Esophagus squamous epithelium (tissue), 5 donors: ENCODE measurements around the gene SPNS3. TPM values are rescaled to one million over a fixed set of nuclear protein-coding genes. Genes with fewer than 3 reads are reported as not detected.

Source experiments
- DNase-seq: peaks from one replicate; lab custom pipeline; 2025; lab: John Stamatoyannopoulos, UW
- H3K27ac ChIP-seq, 4 donors: fragments of 200-600 bp; sonication (generic); one replicate each; pipeline ENCODE4 v1.5.1; 2016 to 2019; ENCODE audit warnings: mild to moderate bottlenecking in 1 of 4
- H3K27me3 ChIP-seq, 4 donors: fragments of 200-600 bp; sonication (generic); 1 replicate in 3 of 4; 2 replicates in 1 of 4; pipeline versions ENCODE4 v1.5.1 to v1.6.0; 2017 to 2021; ENCODE audit warnings: antibody characterized with exemption in 1 of 4
- H3K36me3 ChIP-seq, 3 donors: fragments of 200-600 bp; sonication (generic); one replicate each; pipeline ENCODE4 v1.5.1; 2016 to 2019
- H3K4me1 ChIP-seq, 3 donors: fragments of 200-600 bp; sonication (generic); one replicate each; pipeline ENCODE4 v1.5.1; 2017 to 2019
- H3K4me3 ChIP-seq, 4 donors: fragments of 200-600 bp; sonication (generic); 1 replicate in 3 of 4; 2 replicates in 1 of 4; pipeline ENCODE4 v1.5.1; 2016 to 2019; ENCODE audit warnings: mild to moderate bottlenecking in 2 of 4, moderate library complexity in 1 of 4
- H3K9me3 ChIP-seq, 3 donors: fragments of 200-600 bp; sonication (generic); one replicate each; pipeline ENCODE4 v1.5.1; 2016 to 2019
- CTCF ChIP-seq, 6 experiments: fragments of 450-650 bp in 4 of 6; fragments of 200-600 bp in 2 of 6; sonication (generic) in 2 of 6; IDR thresholded peaks; one replicate each; pipeline ENCODE4 v1.5.1; 2016 to 2019; ENCODE audit warnings: antibody characterized with exemption in 6 of 6, mild to moderate bottlenecking in 4 of 6, moderate library complexity in 4 of 6
- POLR2A ChIP-seq, 4 donors: fragments of 450-650 bp; IDR thresholded peaks; one replicate each; pipeline ENCODE4 v1.6.1; 2017; ENCODE audit warnings: antibody characterized with exemption in 4 of 4, mild to moderate bottlenecking in 4 of 4, moderate library complexity in 3 of 4
- WGBS, 2 donors: methylation state at CpG; one replicate each; pipeline ENCODE4 v1.1.5; 2018; 5-methylcytosine and 5-hydroxymethylcytosine counted together
- intact Hi-C: fragments of 100-400 bp; cut with DNase I; formaldehyde crosslinking; loops from one replicate; pipeline ENCODE4 v1.15.0; 2022
- total RNA-seq, 4 donors: library from RNA; depleted of rRNA; stranded (reverse); fragments of >200 nt; gene quantifications; one replicate each; pipeline ENCODE4 v1.1.0, GENCODE V29; 2016
- donor health status: DM: yes; HTN: yes; CAD: no.

SPNS3 gene
- total RNA-seq, 4 donors from 2014 or later = 0.27 TPM; not detected in 3

DNA sequence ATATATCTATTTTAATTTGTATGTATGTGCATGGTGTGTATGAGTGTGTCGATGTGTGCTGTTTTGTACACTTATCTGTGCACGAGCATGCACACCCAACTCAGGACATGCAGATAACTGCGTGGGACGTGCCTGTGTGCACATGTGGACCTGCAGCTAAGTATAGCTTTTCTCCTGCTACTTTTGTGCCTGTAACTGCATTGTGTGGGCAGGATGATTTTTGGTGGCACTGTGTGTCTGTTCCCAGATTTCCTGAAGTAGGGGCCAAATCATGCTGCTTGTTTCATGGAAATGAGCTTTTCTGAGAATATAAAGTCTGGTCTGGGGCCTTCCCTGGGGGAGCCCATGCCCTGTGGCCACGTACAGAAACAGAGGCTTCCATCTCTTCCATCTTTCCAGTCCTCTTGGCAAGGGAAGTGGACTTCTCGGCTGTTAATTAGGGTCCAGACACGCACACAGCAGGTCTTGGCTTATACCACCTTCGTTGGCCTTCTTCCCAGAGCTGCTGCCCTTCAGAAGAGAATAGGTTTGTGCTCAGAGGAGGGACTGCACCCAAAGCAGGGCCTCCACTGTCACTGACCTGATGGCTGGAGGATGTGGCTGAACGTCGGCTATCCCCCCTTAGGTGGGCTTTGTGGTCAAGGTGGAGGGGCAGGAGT is 30.2 kb downstream of the SPNS3 start:
- H3K4me1 ChIP-seq = peaks cover 0 to 17% (median 0%) of the 10 kb centered on the region in 3 donors
- no peaks in the 10 kb centered on the region for H3K27me3 ChIP-seq
- no peak overlapping the region for H3K4me3 ChIP-seq
- H3K9me3 ChIP-seq = peaks cover 0 to 13% (median 0%) of the 10 kb centered on the region in 3 donors
- no peak overlapping the region for H3K27ac ChIP-seq
- H3K36me3 ChIP-seq = no peaks in the 10 kb centered on the region
- intact Hi-C loops = no loop called here
- 40 to 44% methylated on average over 5 to 9 of the region's 10 CpGs for WGBS, 2 donors
- DNase-seq = no peak
- TF ChIP-seq CTCF (IDR thresholded peaks at IDR 0.05) (no peak), POLR2A (IDR thresholded peaks at IDR 0.05) (no peak)

DNA sequence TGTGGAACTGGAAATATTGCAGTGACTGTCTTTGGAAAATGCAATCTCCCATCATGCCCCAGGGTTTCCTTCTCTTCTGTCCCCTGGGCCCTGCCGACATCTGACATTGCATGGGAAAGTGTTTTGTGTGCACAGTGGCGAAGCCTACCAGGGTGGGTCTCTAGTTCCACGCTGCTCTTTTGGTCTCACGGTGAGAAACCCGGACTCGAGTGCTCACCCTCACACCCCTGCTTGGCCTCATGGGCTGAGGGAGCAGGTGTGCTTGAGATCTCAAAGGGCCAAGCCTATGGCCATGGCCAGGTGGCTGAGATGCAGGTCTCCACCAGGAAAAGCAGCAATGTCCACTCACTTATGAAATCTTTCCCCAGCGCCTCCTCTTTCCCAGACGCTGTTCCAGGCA is 32.0 kb downstream of the SPNS3 start:
- intact Hi-C loops = no loop called here
- no peak for DNase-seq
- H3K9me3 ChIP-seq = peaks cover 0 to 2% (median 0%) of the 10 kb centered on the region in 3 donors

DNA sequence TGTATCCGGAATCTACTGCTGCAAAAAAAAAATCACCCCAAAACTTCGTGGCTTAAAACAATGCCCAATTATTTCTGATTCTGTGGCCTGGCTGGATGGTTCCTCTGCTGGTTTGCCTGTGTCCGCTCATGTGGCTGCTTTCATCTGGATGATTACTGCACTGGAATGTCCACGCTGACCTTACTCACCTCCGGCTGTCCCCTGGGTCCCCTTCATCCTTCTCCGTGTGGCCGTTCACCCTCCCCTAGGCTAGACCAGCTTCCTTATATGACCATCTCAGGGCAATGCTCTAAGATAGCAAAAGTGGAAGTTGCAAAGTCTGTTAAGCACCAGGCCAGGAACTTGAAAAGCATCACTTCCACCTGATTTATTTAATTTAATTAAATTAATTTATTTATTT is 33.5 kb downstream of the SPNS3 start:
- WGBS, 2 donors = 68 to 81% methylated on average over 7 of the region's 7 CpGs
- Histone ChIP-seq H3K27ac (no peak overlapping the region), H3K4me1 (peaks cover 0 to 17% (median 0%) of the 10 kb centered on the region in 3 donors), H3K4me3 (no peak overlapping the region), H3K27me3 (no peaks in the 10 kb centered on the region), H3K36me3 (no peaks in the 10 kb centered on the region), H3K9me3 (no peaks in the 10 kb centered on the region)
- intact Hi-C loops = no loop called here
- no peak for DNase-seq
- TF ChIP-seq POLR2A (IDR thresholded peaks at IDR 0.05) (no peak), CTCF (IDR thresholded peaks at IDR 0.05) (no peak)

More for the DNA sequence above, 32.0 kb downstream of the SPNS3 start:
- H3K4me1 ChIP-seq = peaks cover 0 to 17% (median 0%) of the 10 kb centered on the region in 3 donors
- H3K27me3 ChIP-seq = no peaks in the 10 kb centered on the region
- H3K4me3 ChIP-seq = no peak overlapping the region
- TF ChIP-seq POLR2A (IDR thresholded peaks at IDR 0.05) (no peak), CTCF (IDR thresholded peaks at IDR 0.05) (no peak)
- 72 to 77% methylated on average over 3 to 7 of the region's 8 CpGs for WGBS, 2 donors
- no peaks in the 10 kb centered on the region for H3K36me3 ChIP-seq
- H3K27ac ChIP-seq = no peak overlapping the region

DNA sequence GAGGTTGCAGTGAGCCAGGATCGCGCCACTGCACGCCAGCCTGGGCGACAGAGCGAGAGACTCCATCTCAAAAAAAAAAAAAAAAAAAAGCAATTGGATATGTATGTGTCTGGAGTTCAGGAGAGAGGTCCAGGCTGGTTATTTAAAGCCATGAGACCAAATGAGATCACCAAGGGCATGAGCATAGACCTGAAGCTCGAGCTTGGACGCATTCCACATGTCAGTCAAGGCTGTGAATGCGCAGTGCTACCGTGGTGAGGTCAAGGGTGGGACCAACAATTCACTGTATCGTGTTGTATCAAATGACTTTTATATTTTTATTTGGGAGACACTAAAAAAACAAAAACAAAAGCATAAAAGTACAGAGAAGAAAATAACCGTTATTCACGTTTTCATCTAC is 35.8 kb downstream of the SPNS3 start:
- intact Hi-C loops = no loop called here
- TF ChIP-seq POLR2A (IDR thresholded peaks at IDR 0.05) (no peak), CTCF (IDR thresholded peaks at IDR 0.05) (no peak)
- Histone ChIP-seq H3K27me3 (peaks cover 0 to 5% (median 0%) of the 10 kb centered on the region in 4 donors), H3K4me1 (peaks cover 0 to 8% (median 0%) of the 10 kb centered on the region in 3 donors), H3K9me3 (no peaks in the 10 kb centered on the region), H3K4me3 (no peak overlapping the region), H3K27ac (no peak overlapping the region), H3K36me3 (no peaks in the 10 kb centered on the region)
- no peak for DNase-seq
- 68 to 79% methylated on average over 8 to 9 of the region's 12 CpGs for WGBS, 2 donors

DNA sequence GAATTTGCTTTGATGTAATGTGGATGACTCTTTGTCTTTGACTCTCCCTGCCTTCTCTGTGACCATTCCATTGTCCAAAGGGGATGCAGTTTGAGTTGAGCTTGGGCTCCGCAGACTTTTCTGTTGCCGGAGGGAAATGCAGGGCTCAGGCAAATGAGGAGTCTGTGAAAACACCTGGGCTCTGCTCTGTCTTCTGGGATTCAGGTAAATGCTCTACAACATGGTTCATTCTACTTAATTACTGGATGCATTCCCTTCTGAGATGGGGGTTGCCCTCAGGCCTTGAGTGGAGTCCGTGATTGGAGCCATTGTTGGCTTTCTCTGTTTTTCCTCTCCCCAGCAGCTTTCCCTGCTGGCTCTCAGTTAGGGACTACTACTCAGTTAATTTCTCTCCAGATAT is 38.5 kb downstream of the SPNS3 start:
- H3K9me3 ChIP-seq = no peaks in the 10 kb centered on the region
- intact Hi-C loops = no loop called here
- peaks cover 0 to 6% (median 0%) of the 10 kb centered on the region in 4 donors for H3K27me3 ChIP-seq
- H3K4me3 ChIP-seq = no peak overlapping the region
- no peaks in the 10 kb centered on the region for H3K36me3 ChIP-seq
- TF ChIP-seq POLR2A (IDR thresholded peaks at IDR 0.05) = no peak
- no peak for TF ChIP-seq CTCF (IDR thresholded peaks at IDR 0.05)
- H3K27ac ChIP-seq = no peak overlapping the region
- 76 to 84% methylated on average over 2 to 3 of the region's 3 CpGs for WGBS, 2 donors
- H3K4me1 ChIP-seq = peaks cover 10 to 18% (median 12%) of the 10 kb centered on the region in 3 donors
- no peak for DNase-seq
